AG09319 (cell line): ENCODE data around the gene ARFGAP1.
"Not testable (repeated sequence)": the region's sequence is repeated elsewhere in the genome, so short reads cannot be mapped to it uniquely, and the experiment has no call there.

Experiments
- DNase-seq: peaks from one replicate; pipeline ENCODE4 v3.0.0-alpha.2; 2010; ENCODE audit warnings: low read depth; ENCODE audit errors: extremely low read depth
- CTCF ChIP-seq: IDR thresholded peaks from 2 replicates; pipeline ENCODE4 v1.5.1; 2011; ENCODE audit warnings: low read depth, mild to moderate bottlenecking, inconsistent platforms, low read length, moderate library complexity

Gene ARFGAP1

GRCh38 chr20:63334356-63334755, 61.7 kb downstream of the ARFGAP1 start:
- no peak for TF ChIP-seq CTCF
- DNase-seq, result no peak

GRCh38 chr20:63335060-63335459, 62.4 kb downstream of the ARFGAP1 start:
- not testable (repeated sequence) for DNase-seq

- no peak for DNase-seq
- TF ChIP-seq CTCF, result no peak
Measured at GRCh38 chr20:63335711-63336110, 63.1 kb downstream of the ARFGAP1 start.

- DNase-seq, result no peak
- TF ChIP-seq CTCF, result no peak
Measured at GRCh38 chr20:63336232-63336752, 63.7 kb downstream of the ARFGAP1 start.

GRCh38 chr20:63337786-63338420, 65.3 kb downstream of the ARFGAP1 start:
- no peak for TF ChIP-seq CTCF
- DNase-seq, result no peak
